ENCODE results near the gene FSTL4. TPM values are rescaled to one million over a fixed set of nuclear protein-coding genes. Genes with fewer than 3 reads are reported as not detected.

The FSTL4 gene
- total RNA-seq, 2 donors from 2014 or later: 0.46 TPM; not detected in 1

DNA sequence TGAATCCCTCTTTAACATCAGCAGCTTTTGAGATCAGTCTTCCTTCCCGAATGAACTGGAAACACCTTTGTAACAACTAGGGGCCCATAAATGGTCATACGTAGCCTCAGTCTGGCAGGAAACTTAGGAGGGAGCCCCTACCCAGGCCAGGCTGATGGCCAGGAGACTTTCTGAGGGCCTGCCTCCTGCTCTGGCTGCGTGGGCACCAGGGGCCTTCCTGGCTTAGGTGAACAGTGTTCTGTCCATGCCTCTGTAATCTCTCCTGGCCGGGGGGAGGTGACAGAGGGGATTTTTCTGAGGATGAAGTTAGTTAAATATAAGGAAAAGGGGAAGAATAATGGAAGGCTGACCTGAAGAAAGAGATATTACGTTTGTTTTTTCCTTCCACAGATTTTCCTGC is 843 bp upstream of the FSTL4 start:
- intact Hi-C loops (cut with DNase I): no loop called here

DNA sequence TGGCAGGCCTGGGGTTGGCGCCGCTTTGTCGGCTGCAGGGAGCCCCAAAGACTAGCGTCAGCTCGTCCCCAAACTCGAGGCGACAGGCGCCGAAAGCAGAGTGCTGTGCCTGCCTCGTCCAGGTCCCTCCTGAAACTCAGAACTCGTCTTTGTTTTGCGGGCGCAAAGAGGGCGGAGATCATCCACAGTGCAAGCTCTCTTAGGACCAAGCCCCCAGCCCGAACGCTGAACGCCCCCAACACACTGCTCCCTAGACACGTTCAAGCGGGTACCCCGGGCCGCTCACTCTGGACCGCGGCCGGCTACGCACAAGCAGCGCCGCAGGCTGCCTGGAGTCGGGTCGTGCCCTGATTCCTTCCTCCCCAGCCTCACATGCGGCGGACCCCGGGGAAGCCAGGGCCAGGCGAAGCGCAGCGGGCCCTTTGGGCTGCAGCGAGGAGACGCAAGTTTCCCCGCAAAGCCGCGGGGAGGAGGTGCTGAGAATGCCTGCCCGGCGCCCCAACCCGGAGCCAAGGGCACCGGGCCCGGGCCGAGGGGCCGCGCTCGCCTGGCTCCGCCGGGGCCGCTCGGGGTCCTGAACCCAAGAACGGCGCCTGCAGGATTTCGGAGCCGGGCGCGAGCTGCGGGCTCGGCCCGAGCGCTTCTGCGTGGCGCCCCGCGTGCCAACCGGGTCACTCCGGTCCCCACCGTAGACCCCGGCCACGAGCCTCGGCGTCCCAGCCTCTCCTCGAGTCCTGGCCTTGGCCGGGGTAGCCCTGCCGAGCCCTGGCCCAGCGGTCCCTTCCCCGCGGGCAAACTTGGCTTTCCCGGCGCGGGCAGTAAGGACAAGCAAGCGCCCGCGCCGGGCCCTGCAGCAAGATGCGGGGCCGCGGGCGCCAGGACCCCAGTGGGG is 738 bp downstream of the FSTL4 start:
- DNase-seq (ENCODE audit: low spot score): no peak
- intact Hi-C loops (cut with DNase I): no loop called here

More for the DNA sequence above, 843 bp upstream of the FSTL4 start:
- no peak for DNase-seq (ENCODE audit: low spot score)

DNA sequence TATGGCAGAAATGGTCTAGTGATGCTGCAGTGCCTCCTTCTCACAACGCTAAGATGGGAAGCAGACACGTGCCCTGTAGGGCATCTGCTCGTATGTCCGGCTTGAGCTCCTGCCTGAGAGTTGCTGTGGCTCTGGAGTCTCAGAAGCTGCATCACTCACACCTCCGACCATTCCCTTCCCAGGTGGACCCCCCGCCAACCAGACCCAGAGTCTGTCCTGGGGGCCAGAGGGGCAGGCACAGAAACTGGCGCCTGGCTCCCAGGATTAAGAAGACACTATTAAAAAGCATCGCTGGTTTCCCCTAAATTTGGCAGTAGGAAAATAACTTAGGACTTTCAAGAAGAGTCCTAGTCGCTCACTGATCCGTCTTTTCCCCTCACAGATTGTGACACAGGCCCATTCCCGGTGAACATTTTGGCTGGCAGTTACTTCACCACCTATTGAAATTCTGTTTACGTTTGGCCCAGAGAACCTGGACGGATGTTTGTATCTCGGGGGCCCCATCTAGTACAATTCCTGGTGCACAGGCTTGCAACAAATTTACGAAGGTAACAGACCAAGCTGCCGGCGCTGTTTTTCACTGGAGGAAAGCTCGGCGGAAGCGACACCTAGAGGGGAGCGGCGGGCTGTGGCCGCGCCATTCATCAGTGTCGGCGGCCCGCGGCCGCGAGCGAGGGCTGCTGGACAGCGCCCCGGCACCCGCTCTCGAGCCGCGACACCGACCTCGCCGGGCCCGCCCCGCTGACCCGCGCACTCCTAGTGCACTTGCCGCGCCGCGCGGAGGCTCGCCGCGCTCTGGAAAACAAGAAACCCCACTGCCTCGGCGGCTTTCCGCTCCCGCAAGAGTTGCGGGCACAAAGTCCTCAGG is 1.6 kb downstream of the FSTL4 start:
- no peak for DNase-seq (ENCODE audit: low spot score)
- intact Hi-C loops (cut with DNase I): no loop called here

DNA sequence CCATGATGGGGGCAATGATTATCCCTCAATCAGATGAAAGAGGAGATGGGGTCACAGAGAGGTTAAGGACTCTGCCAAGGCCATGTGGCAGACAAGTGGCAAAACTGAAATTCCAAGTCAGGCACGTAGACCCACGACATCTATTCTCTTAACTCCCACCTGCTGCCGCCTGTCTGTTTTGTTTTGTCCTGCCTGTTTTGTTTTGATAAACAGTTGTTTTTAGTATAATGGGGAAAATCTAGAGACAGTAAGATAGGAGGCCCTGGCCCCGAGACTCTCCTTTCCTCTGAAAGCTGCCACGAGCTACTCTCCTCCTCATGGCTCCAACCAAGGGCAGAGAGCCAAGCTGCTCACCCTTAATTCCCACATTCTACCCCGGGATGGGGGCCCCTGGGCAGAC is 4.9 kb downstream of the FSTL4 start:
- DNase-seq (ENCODE audit: low spot score): no peak
- intact Hi-C loops (cut with DNase I): no loop called here

DNA sequence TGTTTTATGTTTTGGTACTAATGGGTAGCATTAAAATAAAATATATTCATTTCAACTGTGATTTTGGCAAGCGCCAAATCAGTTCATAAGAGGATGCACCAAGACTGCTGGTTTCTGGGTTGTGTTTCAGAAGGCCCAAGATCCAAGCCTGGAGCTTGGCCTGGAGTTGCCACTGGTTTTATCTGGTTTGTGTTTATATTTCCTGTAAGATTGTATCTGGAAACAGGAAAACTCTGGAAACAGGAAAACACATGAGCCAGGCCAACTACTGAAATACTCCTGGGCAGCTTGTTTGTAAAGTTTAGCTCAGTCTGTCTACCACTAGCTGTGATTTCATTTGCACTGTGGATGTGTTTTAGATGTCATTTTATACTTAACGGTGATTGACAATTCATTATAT is 5.5 kb downstream of the FSTL4 start:
- DNase-seq (ENCODE audit: low spot score): no peak
- intact Hi-C loops (cut with DNase I): no loop called here

DNA sequence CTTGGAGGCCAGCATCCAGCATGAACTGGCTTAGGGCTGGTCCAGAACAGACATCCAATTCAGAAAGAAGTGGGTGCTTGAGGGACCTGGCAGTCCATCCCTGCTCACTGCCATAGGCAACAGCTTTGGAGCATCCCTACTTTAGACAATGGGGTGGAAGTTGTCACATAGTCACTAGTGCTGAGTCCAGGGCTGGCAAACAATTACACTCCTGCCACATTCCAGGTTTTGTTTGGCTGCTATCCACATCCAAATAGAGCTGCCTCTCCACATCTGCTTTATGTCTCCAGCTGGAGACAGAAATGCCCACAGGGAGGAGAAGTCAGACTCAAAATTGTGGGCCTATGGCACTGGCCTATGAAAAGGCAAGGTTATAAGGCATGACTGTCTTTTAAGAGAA is 7.0 kb downstream of the FSTL4 start:
- DNase-seq (ENCODE audit: low spot score): no peak
- intact Hi-C loops (cut with DNase I): no loop called here

DNA sequence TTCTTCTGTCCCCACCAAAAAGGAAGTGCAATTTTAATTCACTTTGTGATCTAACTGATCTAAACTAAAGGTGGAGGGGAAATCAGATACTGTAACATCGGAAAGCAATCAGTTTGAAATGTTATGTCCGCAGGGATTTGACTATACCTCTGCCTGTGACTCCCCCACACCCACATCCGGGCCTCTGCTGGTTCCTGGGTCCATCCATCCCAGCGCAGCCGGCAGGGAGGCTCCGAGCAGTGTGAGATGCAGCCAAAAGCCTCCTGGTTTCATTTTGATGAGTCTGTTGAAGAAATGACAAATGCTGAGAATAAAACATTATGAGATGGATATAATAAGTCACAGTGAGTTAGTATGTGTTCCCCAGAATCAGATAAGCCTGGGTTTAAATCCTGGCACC is 8.6 kb downstream of the FSTL4 start:
- intact Hi-C loops (cut with DNase I): no loop called here
- DNase-seq (ENCODE audit: low spot score): no peak

DNA sequence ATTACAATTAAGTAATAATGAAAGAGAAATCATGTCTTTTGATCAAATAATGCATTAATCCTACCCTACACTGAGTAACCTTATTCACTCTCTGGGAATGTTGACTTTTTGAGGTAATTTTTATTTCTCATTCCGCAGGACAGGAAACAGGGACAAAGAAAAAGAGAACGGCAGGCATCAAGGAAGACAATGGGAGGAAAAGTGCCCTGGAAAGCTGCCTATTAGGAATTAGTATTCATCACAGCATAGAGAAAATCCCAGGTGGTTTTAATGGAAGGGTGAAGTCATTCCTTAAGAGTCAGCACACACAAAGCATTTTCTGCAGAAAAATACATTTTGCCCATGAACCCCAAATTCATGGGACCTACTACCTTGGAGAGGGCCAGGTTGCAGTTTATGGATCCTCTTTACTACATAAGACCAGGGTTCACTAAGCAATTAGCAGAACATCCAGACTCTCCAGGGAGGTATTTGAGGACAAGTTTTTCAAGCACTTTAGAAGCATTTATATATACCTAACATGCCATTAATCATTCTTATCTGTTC is 9.4 kb downstream of the FSTL4 start:
- no peak for DNase-seq (ENCODE audit: low spot score)
- intact Hi-C loops (cut with DNase I): no loop called here

DNA sequence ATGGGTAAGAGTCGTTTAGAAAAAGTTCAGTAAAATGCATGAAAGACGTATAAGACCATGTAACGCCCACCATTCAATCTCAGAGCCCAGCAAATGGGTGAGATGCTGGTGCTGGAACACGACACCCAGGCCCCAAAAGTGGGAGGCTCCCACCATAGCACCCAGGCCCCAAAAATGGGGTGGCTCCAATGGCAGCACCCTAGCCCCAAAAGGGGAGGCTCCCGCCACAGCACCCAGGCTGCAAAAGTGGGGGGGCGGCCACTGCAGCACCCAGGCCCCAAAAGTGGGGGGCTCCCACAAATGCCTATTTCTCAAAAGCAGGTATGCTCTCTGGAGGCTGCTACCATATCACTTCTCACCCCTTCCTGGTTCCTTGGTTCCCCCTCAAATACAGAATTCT is 12.7 kb downstream of the FSTL4 start:
- intact Hi-C loops (cut with DNase I): no loop called here

DNA sequence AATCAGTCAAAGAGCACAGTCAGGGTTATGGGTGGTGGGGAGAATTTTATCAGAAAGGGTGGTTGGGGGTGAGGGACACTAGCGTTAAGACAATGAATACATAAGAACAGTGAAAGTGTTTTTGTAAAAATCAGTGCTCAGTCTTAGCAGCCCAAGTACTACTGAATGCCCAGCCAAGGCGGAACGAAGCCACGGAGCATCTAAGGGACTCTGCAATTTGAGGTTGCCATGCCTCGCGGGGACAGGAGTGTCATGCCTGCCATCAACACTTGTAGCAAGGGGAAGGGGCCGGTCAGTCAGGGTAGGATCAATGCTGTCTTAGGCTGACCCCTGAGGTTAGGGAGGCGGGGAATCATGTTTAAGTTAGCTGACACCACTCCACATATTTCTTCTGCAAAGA is 13.3 kb downstream of the FSTL4 start:
- intact Hi-C loops (cut with DNase I): no loop called here
- no peak for DNase-seq (ENCODE audit: low spot score)

More for the DNA sequence above, 12.7 kb downstream of the FSTL4 start:
- no peak for DNase-seq (ENCODE audit: low spot score)

DNA sequence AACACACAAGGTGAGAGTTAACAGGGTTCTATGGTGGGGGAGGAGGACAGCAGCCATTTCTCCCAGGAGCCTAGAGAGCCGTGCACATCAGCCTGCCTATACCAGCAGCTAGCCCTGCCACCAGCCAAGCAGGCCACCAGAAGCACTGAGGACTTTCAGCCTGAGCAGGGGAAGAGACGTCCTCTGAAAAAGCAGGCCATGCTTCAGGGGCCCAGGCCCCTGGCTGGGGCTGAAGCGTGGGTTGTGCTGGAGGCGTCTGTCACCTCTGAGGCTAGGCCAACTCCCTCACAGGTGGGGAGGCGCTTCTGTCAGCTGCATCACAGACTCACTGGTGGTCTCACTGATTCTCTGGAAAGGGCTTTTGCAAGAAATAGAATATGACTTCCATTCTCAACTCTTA is 16.3 kb downstream of the FSTL4 start:
- DNase-seq (ENCODE audit: low spot score): no peak
- intact Hi-C loops (cut with DNase I): no loop called here

DNA sequence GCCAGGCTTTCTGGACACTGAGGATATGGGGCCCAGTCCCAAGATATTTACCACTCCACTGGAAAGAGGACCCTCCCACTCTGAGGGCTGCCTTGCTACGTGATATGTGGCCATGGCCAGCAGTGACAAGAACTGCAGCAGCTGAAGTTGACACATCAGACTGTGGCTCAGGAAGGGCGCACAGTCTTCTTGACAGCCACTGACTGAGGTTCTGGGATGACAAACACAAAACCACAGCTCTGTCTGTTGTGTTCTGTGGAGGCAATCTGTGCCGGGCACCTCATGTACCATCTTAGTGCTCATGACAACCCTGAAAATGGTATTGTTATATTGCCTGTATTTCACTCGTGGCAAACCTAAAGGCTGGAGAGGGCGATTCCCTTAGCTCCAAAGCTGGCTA is 16.9 kb downstream of the FSTL4 start:
- intact Hi-C loops (cut with DNase I): no loop called here
- DNase-seq (ENCODE audit: low spot score): no peak

DNA sequence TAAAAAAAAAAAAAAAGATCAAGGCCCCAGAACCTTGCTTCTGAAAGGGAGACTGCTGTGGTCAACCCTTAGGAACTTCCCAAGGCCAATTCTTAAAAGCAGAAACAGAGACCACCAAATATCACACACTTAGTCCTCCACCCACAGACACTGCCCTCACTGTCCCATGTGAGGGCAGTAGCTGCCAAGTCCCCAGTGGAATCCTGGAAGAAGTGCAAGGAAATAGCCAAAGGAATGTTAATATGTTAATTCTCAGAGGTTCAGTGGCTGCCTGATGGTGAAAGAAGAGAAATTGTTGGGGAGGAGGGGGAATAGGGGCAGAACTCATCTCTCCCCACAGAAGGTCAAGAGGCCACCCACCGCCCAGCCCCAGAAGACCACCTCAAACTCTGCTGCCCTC is 23.1 kb downstream of the FSTL4 start:
- intact Hi-C loops (cut with DNase I): no loop called here
- DNase-seq (ENCODE audit: low spot score): no peak

DNA sequence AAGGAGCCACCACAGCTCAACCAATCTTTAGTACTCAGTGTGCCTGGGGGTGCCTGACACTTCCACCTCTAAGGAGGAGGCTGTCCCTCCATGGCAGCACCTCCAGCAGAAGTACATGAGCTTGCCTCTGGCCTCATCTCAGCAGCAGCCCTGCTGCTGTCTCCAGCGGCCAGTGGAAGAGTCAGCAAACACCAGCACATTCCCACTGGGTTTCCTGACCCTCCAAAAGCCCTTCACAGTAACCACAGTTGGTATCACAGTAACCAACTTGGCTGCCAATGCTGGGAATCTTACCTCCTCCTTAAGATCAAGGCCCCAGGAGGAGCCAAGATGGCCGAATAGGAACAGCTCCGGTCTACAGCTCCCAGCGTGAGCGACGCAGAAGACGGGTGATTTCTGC is 29.4 kb downstream of the FSTL4 start:
- intact Hi-C loops (cut with DNase I): no loop called here
- DNase-seq (ENCODE audit: low spot score): no peak

DNA sequence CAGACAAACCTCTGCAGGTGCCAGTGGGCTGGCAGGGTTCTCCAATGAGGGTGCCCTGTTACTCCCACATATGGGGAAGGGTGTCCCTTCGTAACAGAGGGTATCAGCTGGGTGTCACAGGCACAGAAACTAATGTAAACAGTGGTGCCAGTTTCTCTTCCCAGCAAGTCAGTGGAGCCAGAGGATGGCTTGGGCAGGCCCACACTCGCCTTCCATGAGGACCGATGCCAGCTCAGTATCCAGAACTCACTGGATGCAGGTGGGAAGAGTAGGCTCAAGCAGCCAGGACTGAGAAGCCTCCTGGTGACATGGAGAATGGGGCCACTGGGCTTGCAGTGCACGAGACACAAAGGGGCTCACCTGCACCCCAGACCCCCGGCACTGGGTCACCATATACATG is 30.4 kb downstream of the FSTL4 start:
- no peak for DNase-seq (ENCODE audit: low spot score)
- intact Hi-C loops (cut with DNase I): no loop called here

DNA sequence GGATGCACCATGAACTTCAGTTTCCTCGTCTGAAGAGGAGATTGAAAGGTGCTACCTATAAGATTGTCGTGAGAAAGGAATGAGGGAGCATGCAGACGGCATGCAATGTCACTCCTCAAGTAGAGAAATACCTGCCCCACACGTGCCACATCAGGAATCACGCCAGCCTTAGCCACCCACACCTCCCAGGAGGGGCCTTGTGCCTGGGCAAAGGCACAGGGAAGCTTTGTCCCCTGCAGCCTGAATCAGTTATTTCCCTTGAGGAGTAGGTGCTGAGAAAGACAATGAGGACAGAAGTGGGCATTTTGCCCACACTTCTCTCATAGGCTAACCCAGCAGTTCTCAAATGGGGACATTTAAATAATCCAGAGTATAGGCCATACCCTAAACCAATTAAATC is 31.0 kb downstream of the FSTL4 start:
- no peak for DNase-seq (ENCODE audit: low spot score)
- intact Hi-C loops (cut with DNase I): no loop called here

DNA sequence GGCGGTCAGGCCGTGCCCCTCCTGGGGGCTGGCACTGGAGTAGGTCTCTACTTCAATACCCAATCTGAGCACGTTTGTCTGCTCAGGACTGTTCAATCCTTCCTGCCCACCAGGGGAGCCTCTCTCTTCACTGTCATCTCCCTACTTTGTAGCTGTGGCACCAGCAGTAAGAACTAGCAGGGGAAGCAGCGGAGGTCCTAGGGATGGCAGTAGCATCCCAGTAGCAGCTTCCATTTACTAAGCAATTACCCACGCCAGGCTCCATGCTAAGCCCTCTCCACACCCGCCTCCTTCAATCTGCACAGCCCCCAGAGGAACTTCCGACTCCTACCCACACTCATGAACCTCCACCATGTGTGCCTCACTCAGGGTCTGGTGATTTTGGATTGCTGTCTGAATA is 31.7 kb downstream of the FSTL4 start:
- no peak for DNase-seq (ENCODE audit: low spot score)
- intact Hi-C loops (cut with DNase I): no loop called here

DNA sequence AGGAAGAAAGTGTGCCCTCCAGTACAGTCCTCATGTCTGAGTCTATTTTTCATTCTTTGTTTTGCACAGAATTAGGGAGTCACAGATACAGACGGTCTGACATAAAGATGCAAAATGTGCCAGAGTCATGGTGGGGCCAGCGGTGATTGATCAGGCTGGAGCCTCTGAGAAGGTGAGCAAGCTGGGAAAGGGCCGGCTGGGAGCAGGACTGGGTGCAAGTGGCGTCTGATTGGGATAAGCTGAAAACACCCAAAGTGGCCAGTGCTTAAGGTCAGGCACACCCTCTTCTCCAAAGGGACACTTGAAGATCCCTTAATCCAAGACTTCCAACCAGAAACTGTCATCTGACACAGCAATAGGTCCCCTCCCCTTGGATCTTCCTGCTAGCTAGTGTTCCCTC is 32.6 kb downstream of the FSTL4 start:
- intact Hi-C loops (cut with DNase I): no loop called here
- DNase-seq (ENCODE audit: low spot score): no peak

DNA sequence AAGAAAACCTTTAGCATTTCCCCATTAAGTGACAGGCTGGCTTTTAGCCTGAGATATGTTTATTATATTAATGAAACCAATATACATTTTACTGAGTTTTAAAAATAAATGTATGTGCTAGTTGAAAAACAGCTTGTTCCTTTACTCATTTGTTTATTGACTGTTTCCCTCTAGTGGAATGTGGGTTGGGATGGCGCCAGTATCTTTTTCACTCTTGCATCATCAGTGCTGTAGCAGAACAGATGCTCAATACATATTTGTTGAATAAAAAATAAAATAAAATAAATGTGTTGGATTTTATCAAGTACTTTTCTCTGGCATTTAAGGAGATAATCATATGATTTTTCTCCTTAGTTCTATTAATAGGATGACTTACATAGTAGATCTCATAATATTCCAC is 43.0 kb downstream of the FSTL4 start:
- no peak for DNase-seq (ENCODE audit: low spot score)
- intact Hi-C loops (cut with DNase I): no loop called here

DNA sequence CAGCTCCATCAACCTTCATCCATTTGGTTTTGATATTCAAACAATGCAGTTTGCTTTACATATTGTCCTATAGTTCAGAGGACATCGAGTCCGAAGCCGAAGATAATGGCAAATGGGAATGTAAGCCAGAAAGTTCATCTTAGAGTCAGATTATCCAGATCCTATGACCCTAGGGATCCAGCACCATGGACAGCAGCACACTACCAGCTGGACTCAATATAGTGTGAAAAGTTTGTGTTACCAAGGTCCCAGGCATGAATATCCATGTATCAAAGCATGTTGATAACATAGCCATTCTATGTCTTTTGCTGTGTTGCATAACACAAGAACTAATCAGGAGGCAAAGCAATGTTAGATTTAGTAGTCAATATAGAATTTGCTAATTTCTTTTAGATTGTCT is 46.3 kb downstream of the FSTL4 start:
- intact Hi-C loops (cut with DNase I): no loop called here
- no peak for DNase-seq (ENCODE audit: low spot score)
